22Rv1 (cell line): ENCODE measurements around the gene TMEM106C.

Source experiments
- ZFX ChIP-seq: fragments of 450-650 bp; IDR thresholded peaks from 2 replicates; pipeline ENCODE4 v1.6.1; 2017; ENCODE audit warnings: antibody characterized with exemption, borderline replicate concordance
- TF ChIP-seq, protein P1 (sequence below): fragments of 450-650 bp; IDR thresholded peaks from 2 replicates; pipeline ENCODE4 v1.5.1; 2017; ENCODE audit warnings: mild to moderate bottlenecking

- TF ChIP-seq, protein P1, sequence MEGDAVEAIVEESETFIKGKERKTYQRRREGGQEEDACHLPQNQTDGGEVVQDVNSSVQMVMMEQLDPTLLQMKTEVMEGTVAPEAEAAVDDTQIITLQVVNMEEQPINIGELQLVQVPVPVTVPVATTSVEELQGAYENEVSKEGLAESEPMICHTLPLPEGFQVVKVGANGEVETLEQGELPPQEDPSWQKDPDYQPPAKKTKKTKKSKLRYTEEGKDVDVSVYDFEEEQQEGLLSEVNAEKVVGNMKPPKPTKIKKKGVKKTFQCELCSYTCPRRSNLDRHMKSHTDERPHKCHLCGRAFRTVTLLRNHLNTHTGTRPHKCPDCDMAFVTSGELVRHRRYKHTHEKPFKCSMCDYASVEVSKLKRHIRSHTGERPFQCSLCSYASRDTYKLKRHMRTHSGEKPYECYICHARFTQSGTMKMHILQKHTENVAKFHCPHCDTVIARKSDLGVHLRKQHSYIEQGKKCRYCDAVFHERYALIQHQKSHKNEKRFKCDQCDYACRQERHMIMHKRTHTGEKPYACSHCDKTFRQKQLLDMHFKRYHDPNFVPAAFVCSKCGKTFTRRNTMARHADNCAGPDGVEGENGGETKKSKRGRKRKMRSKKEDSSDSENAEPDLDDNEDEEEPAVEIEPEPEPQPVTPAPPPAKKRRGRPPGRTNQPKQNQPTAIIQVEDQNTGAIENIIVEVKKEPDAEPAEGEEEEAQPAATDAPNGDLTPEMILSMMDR = no peak
- no peak for TF ChIP-seq ZFX
These were observed 18.9 kb downstream of the TMEM106C start for GRCh38 chr12:47982311-47982710.
